Coronary artery (tissue), 2 donors: ENCODE data around the gene LEPROT.

ENCODE experiments used
- DNase-seq: peaks from one replicate; pipeline ENCODE4 v3.0.0-alpha.2; 2017; ENCODE audit warnings: low spot score
- H3K27ac ChIP-seq, 2 donors: fragments of 200-600 bp; sonication (generic); one replicate each; pipeline ENCODE4 v1.5.1; 2016 to 2019
- H3K4me3 ChIP-seq: fragments of 200-600 bp; sonication (generic); 2 replicates; pipeline ENCODE4 v1.5.1; 2016; ENCODE audit warnings: mild to moderate bottlenecking, moderate library complexity
- CTCF ChIP-seq: fragments of 200-600 bp; sonication (generic); IDR thresholded peaks from one replicate; pipeline ENCODE4 v1.5.1; 2019; ENCODE audit warnings: antibody characterized with exemption

LEPROT gene

GRCh38 chr1:65429078-65429477 is 8.6 kb downstream of the LEPROT start:
- H3K4me3 ChIP-seq = no peak overlapping the region
- no peak for DNase-seq
- H3K27ac ChIP-seq = peak overlapping the region in 1 of 2 donors; percentile 30
- no peak for TF ChIP-seq CTCF

DNA sequence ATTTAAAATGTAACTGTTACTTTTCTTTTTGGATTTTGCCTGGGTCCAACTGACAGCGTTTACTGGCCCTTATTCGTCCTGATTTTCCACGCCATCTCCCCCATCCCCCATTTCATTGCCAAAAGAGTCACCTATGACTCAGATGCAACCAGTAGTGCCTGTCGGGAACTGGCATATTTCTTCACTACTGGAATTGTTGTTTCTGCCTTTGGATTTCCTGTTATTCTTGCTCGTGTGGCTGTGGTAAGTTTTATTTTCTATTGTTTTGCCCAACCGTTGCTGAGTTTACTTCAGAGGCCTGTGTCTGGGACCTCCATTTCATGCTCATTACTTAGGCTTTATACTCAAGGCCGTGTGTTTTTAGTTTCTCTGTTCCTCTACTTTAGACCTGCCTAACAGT is 9.3 kb downstream of the LEPROT start:
- H3K27ac ChIP-seq = peak overlapping the region; percentile 25 to 30
- TF ChIP-seq CTCF = no peak
- DNase-seq = no peak
- no peak overlapping the region for H3K4me3 ChIP-seq

- H3K27ac ChIP-seq = peak overlapping the region in 1 of 2 donors; percentile 10
- H3K4me3 ChIP-seq = no peak overlapping the region
- DNase-seq = no peak
- TF ChIP-seq CTCF = no peak
Observed at GRCh38 chr1:65431111-65431705, 10.7 kb downstream of the LEPROT start.

DNA sequence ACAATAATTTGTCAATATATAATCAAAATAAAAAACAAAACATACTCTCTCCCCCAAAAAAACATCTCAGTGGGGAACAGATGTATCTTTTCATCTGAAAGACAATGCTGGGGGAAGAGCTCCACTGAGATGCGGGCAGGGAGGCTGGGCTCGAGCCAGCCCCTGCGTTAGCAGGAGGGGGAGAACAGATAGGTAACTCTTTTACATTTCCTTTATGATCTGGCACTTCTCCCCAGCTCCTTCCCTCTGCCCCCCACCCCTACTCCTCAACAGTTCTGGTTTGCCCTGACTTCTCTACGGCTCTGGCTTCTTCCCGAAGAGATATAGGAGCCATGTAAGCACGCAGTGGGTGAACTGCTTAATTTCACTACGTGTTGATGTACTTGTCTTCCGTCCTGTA is 12.4 kb downstream of the LEPROT start:
- no peak overlapping the region for H3K27ac ChIP-seq
- TF ChIP-seq CTCF = no peak
- H3K4me3 ChIP-seq = no peak overlapping the region
- no peak for DNase-seq

DNA sequence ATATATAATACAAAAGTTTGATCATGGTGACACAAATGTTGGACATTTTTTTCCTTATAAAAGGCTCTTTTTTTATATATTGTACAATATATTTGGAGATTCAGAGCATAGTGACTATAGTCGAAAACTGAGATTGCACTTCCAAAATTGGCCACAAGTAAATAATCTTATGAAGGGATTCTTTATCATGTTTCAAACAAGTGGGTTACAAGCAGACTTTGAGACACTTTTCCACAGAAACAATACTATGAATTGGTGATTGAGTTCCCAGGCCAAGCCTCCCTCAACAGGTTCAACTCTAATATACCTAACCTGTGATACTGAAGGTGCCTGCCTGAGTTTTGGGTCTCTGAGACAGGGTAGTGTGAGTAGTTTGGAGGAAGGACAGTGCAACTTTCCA is 13.8 kb downstream of the LEPROT start:
- H3K27ac ChIP-seq = no peak overlapping the region
- H3K4me3 ChIP-seq = no peak overlapping the region
- no peak for DNase-seq
- TF ChIP-seq CTCF = no peak

- no peak for DNase-seq
- no peak for TF ChIP-seq CTCF
- Histone ChIP-seq H3K27ac (no peak overlapping the region), H3K4me3 (no peak overlapping the region)
Observed at GRCh38 chr1:65434760-65435159, 14.3 kb downstream of the LEPROT start.

DNA sequence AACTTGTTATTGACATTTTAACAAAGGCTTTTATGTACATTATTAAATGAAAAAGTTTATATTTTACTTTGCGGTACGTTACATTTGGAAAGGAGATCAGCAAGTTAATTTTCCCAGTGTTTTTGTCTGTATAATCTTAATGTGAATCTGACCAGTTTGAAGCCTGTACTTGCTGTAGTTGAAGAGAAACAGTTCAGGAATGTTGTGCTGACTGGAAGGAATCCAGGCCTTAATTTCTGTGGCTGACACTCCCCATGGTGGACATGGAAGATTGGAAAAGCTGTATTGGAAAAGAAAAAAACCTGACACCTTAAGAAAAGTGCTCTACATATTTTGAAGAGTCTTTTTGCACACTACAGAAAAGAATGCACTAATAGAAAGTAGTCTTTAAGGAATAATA is 15.5 kb downstream of the LEPROT start:
- H3K27ac ChIP-seq = no peak overlapping the region

More for the DNA sequence above, 15.5 kb downstream of the LEPROT start:
- TF ChIP-seq CTCF = no peak
- H3K4me3 ChIP-seq = no peak overlapping the region
- no peak for DNase-seq
